DMS53 treated with DMSO at 0.1 percent for 48 hours (cell line): Measurements from ENCODE around the gene ERC1.

Experiments
- DNase-seq: peaks from one replicate; lab custom pipeline; 2025; ENCODE audit not compliant: unreplicated experiment; lab: John Stamatoyannopoulos, UW

The ERC1 gene

DNA sequence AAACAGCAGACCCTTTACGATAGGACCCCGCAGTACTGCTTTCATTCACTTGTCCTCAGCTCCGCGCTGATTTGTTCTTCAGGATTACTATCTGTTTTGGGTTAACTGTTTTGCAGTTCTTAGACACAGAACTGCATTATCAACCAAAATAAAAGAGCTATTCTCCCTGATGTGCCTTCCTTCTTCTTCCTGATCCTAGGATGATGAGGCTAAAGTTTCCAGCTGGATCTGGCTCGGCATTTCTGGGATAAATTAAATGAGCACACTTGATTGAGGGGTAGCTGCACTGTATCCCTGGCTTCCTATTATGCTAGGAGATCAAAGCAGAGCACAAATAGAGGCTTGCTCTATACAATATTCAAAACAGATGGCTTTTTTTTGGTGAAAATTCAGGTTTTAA lies 437.6 kb downstream of the ERC1 start:
- DNase-seq = no peak

DNA sequence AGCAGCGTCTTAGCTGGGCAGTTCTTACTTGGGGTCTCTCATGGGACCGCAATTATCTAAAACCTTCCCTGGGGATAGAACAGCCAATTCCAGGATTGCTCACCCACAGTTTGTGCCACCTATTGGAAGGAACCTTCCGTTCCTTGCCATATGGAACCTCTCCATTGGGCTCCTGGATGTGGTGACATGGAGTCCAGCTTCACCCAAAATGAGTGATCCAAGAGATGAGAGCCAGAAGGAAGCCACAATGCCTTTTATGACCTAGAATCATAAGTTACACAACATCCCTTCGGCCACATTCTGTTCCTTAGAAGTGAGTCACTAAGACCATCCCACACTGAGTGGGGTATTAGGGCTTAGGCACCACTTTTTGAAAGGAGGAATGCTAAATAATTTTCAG lies 439.0 kb downstream of the ERC1 start:
- no peak for DNase-seq

DNA sequence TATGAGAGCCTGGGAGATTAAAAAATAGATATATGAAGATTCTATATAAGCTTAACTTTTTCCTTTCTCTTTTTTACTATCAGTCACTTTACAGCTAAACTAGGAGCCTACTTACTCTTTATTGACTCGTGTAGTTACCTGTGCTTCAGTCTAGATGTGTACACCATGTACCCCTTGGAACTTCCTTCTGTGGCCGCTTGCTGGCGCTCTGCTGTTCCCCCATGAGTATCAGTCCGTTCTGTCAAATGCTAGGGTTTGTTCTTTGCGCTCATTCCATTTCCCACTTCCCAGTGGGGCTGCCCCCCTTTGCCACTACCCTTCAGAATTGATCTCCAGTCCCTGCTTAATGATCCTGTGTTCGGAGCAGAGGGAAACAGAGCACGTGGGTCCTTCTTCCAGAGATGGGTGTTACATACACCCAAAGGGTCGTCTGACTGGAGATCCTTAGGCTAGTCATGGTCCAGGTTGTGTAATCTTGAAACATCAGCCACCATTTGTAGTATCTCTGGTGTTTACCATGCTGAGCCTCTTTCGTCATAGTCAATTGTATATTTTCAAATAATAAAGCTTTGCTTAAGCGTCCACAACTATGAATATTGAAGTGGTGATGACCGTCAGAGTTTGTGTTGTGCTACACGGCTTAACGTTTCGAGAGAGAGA lies 443.4 kb downstream of the ERC1 start:
- DNase-seq = no peak

DNA sequence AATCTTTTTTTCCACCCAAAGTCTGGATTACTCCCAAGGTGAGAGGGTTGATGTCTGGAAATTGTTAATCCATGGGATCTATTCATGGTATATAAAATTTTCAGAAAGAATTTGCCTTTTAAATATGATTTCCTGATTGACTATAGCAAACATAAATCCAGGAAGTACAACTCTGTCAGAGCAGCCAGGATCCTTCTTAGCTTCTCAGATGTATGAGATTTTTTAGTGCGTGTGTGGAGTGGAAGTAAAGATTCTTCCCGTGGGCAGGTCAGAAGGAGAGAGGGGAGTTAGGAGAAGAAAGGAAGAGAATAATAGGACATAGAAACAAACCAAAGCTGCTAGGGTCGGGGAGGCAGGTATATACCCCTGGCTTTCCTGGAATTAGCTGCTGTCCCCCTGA lies 444.0 kb downstream of the ERC1 start:
- DNase-seq = no peak

DNA sequence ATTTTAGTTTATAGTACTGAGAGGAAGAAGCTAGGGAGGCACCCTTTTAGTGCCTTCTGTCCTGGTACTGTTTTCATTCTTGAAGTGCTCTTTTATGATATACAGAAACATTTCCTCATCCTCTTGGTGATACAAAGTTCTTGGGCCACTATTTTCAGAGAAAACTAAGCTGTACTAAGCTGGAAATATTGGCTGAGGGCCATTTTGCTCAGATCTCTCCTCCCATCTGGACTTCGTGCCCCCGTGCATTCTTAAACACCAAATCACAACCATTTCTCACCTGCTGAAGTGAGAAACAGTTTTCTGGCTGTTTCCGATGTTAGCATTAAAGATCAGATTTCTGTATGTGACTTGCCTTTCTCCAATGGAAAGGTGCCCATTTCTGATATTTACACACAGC lies 444.4 kb downstream of the ERC1 start:
- no peak for DNase-seq

DNA sequence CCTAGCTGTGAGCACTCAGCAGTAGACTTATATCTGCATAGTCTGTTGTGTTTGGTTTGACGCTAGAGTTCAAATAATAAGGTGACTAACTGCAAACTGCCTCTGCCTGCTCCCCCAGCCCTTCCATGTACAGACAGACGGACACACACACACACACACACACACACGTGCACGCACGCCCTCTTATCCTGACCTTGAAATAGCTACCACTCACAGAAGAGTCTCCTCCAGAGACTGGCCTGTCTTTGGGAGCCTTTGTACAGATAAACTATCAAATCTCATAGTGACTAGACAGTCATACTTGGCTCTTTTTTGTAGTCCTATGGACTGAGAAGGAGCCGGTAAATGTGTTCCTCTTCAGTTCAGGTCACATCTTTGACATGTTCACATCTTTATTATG lies 445.0 kb downstream of the ERC1 start:
- no peak for DNase-seq

DNA sequence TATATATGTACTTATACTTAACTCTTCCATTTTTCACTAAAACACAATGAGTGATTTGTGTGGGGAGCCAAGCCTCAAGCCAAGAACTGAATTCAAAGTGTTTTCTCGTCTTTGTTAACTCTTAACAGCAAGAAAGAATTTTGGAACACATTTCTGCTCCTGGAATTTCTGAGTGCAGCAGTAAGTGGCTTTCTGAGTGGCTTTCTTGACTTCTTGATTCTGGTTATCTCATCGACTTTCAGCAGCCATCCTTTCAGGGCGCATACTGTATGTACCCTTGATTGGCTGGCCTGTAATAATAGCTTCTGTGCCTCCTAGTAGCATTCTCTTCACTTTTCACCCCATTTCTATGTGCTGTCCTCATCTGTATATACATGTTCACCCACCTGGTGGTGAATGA lies 446.0 kb downstream of the ERC1 start:
- no peak for DNase-seq

DNA sequence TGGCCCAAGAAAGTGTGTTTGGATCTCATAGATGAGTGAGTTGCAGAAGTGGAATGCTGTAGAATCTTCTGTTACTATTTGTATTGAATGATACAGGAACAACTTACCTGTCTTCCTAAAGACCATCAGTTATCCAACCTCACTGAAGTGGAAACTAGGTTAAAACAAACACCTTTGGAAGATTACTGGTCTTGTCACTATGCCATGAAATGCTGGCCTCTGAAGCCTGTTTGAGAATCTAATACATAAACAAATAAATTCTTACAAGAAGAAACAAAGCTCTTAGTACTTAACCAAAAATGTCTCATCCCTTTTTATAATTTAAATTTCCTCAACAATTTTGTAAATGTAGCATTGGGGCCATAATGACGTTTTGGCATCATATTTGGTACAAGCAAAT lies 448.2 kb downstream of the ERC1 start:
- no peak for DNase-seq

DNA sequence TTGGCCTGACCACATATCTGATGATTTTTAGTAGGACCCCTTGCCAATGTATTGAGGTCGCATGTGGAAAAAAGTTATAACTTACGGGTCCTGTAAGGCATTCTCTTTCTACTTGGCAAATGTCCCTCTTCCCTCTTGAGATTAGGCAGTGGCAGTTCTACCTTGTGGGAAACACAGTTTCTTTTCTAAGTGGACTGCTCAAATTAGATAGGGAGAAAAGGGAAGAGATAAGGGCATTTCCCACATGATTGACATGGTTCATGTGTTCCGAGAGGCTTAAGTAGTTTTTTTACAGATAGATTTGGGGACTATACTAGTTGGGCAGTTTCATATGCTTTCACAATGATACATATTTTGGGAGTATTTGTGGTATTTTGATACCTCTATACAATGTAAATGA lies 448.7 kb downstream of the ERC1 start:
- no peak for DNase-seq

DNA sequence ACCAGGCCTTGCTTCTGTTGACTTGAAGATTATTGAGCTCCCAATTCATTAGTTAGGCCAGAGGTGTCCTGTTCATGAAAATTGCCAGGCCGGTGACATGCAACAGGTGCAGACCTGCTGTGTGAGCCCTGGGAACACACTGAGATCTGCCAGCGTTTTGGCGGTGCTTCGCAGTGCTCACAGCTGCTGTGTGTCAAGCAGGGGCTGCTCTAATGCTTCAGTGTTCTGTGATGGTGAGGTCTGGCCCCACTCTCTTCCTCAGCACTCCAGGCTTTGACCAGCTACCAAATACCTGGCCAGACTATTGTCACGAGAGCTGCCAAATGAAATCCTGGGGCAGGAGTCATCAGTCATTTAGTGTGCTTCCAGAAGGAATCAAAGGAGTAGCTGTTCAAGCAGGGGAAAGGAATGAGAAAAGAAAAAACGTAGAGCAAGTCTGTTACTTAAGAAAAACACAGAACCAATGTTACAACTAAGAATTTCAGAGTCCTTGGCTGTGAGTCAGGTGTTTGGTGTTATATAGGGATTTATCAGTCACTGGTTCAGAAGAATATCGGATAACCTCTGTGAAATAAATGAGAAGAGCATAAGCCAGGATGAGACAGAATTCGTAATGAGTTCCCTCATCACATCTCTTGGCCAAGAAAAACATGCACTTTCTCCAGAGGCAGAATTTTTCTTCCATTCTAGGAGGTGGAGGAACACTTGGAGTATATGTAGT lies 452.6 kb downstream of the ERC1 start:
- no peak for DNase-seq

DNA sequence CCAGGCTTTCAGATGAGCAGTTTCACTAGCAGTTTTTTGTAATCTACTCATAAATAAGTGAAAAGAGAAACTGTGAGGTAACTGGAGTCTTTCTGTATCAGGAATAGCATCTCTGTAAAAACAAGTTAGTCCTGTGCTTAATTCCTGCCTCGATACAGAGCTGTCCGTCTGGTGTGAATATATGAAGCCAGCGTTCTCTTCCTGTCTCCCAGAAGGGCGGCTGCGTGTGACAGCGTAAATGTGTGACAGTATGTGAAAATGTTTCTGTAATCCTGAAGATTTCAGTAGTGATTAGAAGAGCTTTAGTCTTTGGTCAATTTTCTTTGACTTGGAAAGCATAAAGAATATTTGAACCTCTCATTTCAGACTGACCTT lies 453.1 kb downstream of the ERC1 start:
- DNase-seq = no peak

DNA sequence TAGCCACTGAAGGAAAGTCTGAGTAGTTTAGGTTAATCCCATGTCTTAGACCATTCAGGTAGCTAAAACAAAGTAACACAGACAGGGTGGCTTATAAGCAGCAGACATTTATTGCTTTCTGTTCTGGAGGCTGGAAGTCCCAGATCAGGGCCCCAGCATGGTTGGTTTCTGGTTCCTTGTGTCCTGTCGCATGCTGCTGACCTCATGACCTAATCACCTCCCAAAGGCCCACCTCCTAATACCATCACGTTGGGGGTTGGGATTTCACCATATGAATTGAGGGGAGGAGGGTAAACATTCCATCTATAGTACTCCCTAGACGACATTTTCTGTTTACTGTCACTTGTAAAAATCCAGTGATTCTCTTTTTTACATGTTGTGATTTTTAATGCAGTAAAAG lies 454.8 kb downstream of the ERC1 start:
- no peak for DNase-seq

DNA sequence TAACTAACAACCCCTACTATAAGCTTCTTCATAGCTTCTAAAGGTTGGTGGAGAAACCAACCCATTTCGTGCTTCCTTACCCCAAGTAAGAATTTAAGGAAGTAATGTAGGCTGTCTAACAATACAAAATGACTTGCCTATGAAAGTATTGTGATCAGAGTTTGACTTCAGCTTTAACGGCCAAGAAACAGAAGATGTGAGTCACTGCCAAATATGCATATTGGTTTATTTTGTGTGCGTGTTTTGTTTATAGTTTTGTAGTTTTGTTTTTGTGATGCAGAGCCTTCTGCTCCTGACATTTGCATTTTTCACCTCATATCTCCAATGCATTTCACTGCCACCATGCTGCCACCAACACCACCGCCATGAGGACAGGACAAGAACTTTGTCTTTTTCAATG lies 457.3 kb downstream of the ERC1 start:
- DNase-seq = no peak

DNA sequence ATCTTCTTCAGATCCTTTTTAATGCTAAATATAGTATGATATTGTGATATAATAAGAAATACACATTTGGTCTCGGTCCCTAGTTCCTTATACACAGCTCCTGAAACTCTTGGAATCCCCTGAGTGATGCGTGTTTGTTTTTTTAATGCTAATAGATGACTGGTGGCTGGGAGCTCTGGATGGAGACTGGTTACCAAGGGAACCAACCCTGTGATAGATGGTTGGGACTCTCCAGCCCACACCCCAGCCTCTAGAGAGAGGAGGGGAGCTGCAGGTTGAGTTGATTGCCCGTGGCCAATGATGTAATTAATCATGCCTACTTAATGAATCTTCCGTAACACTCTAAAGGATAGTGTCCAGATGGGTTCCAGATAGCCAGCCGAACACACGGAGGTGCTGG lies 462.8 kb downstream of the ERC1 start:
- DNase-seq = no peak

DNA sequence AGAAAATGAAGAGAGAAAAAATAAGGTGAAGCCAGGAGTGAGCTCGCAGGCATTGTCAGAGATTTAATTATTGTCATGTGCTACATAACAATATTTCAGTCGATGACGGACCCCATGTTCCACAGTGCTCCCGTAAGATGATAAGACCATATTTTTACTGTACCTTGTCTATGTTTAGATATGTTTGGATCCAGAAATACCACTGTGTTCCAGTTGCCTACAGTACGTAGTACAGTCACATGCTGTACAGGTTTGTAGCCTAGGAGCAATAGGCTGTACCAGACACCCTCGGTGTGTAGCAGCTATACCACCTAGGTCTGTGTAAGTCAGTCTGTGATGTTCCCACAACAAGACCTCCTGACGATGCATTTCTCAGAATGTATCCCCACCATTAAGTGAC lies 465.9 kb downstream of the ERC1 start:
- DNase-seq = no peak

DNA sequence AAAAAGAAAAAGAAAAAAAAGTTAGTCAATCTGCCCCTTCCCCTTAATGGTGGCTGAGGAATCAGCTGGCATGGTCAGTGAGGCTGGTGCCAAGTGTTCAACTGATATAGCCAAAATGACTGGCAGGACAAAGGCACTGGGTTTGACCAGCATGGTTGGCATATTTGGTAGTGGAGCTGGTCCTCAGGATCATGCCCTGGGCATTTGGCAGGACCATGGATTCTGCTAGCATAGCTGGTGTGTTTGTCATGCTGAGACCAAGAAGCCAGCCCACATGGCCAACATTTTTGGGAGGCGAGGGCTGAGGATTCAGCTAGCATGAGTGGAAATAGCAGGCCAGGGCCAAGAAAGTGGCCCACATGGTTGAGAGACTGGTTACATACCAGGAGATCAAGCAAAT lies 466.9 kb downstream of the ERC1 start:
- no peak for DNase-seq

DNA sequence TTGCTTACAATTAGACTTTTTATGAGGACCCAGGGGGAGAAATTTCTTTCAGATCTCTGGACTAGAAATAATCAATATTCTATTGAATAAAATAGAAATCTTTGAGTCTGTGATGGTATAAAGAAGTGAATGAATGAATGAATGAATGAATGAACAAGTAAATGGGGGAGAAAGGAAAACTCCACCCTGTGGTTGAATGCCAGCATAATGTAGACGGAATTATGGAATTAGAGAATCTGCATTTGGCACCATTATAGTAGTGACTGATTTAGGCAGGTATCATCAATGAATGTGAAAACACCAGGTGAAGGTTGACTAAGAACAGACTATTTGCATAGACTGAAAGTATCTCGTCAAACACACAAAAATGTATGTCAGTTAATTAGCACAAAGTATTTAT lies 468.3 kb downstream of the ERC1 start:
- DNase-seq = no peak

DNA sequence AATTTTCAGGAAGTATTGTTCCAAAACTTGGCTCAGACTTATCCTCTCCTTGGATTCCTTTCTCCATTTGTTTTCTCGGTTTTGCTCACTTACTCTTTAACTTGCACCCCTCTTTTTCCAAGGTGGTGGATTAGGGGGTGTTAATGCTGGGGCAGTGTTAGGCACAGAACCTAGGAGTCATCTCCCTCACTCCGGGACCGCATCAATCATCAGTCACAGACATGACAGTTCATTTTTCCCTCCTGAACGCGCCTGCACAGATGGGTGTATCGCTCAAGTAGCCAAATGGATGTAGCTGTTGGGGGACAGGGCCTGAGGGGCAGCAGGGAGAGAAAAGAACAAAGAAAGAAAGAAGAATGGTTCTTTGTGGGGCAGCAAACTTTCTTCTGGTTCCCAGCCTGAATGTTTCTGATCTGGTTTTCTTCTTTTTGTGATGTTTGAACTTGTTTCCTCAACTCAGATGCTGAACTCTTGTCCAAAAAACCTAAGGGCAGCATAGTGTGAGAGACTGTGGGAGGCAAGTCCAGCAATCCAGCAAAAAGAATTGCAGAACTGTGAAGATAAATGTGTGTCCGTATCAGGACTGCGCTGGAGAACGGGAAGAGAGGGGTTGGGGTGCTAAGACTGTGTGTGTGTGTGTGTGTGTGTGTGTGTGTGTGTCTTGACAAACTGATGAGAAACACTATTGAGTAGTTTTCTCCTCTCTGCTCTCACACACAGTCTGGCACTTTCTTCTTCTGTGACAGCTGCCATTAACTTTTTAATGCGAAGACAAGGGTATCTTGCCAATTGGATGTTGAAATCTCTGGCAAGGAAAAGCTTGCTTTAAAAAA lies 472.3 kb downstream of the ERC1 start:
- DNase-seq = no peak

DNA sequence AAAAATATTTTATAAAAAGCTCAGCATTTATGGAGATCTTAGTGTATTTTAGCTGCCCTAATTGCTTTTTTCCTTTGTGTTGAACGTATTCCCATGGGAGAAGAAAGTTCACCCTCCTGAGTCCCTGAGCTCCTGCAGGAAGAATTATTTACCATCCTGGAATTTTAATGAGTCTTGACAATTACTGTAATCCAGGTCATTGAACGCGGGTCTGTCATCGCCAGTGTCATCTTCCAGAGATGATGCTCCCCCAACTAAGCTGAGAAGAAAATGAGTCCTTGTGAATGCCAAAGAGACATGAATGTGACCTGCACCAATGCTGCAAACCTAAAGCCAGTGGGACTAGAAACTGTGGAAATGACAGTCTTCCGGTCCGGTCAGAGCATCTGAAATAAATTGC lies 473.9 kb downstream of the ERC1 start:
- DNase-seq = no peak

DNA sequence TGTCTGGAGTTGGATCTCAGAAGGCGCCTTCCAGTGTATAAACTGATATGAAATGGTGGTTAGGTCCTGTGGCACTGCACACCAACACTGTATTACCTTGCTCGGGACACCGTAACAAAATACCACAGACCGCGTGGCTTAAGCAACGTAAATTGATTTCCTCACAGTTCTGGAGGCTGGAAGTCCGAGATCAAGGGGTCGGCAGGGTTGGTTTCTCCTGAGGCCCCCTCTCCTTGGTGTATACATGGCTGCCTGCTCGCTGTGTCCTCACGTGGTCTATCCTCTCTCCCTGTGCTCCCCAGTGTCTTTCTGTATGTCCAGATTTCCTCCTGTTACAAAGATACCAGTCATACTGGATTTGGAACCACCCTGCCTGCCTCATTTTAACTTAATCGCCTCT lies 475.0 kb downstream of the ERC1 start:
- DNase-seq = no peak

DNA sequence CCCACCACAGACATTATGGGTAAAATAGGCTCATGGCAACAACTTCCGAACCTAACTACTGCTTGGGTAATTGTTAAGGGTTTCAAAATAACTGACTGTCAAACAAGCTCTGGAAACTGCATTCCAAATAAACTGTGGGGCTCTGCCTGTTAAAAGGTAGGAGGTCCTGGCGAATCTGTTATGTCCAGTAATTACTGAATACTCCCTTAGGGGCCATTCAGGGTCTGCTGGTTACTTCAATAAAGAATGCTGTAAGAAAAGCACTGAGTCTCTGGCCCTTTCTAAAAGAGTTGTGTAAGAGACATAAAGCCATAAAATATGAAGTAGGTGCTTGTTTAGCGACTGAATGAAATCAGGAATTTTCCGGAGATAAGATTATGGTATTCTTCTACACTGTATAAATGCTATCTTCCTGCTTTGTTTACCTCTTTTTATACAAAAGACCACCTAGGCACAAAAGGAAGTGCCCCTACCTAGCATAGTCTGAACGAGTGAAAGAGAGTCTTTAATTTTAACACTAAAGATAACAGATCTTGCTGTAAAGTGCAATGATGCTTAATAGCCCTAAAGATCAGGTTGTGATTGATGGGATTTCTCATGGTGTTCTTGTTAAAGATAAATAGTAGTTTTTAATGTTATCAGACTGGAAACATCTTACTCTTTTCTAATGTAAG lies 475.6 kb downstream of the ERC1 start:
- DNase-seq = no peak

DNA sequence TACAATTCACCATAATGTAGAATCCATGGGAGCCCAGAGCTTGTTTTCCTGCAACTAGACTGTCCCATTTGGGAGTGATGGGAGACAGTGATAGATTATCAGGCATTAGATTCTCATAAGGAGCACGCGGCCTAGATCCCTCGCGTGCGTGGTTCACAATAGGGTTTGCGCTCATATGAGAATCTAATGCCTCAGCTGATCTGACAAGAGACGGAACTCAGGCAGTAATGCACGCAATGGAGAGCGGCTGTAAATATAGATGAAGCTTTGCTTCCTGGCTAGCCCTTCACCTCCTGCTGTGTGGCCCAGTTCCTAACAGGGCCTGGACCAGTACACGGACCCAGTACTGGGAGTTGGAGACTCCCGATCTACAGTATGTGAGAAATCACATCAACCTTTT lies 476.7 kb downstream of the ERC1 start:
- no peak for DNase-seq
